HS-27A (cell line): ENCODE measurements around the gene KRTAP19-1.
"Not testable (repeated sequence)": the region's sequence is repeated elsewhere in the genome, so short reads cannot be mapped to it uniquely, and the experiment has no call there.

Source experiments
- DNase-seq: peaks from one replicate; pipeline ENCODE4 v3.0.0-alpha.2; 2012; ENCODE audit warnings: low read depth, missing footprints

Gene KRTAP19-1

GRCh38 chr21:30480145-30480544 lies at the start of gene KRTAP19-1:
KRTAP19-1 (minus strand) TSS chr21:30480367; CDS start chr21:30480317, 50 bp downstream.
- no peak for DNase-seq

- no peak for DNase-seq
Observed at GRCh38 chr21:30518876-30519275, 38.7 kb upstream of the KRTAP19-1 start.

- no peak for DNase-seq
Observed at GRCh38 chr21:30515681-30516080, 35.5 kb upstream of the KRTAP19-1 start.

GRCh38 chr21:30505621-30506205 lies 25.5 kb upstream of the KRTAP19-1 start:
- DNase-seq: not testable (repeated sequence)

- no peak for DNase-seq
Observed at GRCh38 chr21:30502041-30502440, 21.9 kb upstream of the KRTAP19-1 start, which contains the start of gene KRTAP19-5. KRTAP19-5 (minus strand) TSS chr21:30502141; CDS start chr21:30502090, 51 bp downstream.

- no peak for DNase-seq
Observed at GRCh38 chr21:30497065-30497464, 16.9 kb upstream of the KRTAP19-1 start, which contains the start of gene KRTAP19-4. KRTAP19-4 (minus strand) TSS chr21:30497165; CDS start chr21:30497110, 55 bp downstream.

- DNase-seq: no peak
Observed at GRCh38 chr21:30491963-30492428, 11.8 kb upstream of the KRTAP19-1 start, which contains the start of gene KRTAP19-3. KRTAP19-3 (minus strand) TSS chr21:30492013; CDS start chr21:30491957, 56 bp downstream.

GRCh38 chr21:30487336-30487735 lies 7.2 kb upstream of the KRTAP19-1 start, which contains the start of gene KRTAP19-2:
KRTAP19-2 (minus strand) TSS chr21:30487436; CDS start chr21:30487348, 88 bp downstream.
- DNase-seq: no peak

GRCh38 chr21:30486180-30486579 lies 6.0 kb upstream of the KRTAP19-1 start:
- DNase-seq: no peak

- DNase-seq: no peak
Observed at GRCh38 chr21:30482130-30482529, 2.0 kb upstream of the KRTAP19-1 start.

- no peak for DNase-seq
Observed at GRCh38 chr21:30479259-30479658, 908 bp downstream of the KRTAP19-1 start.

GRCh38 chr21:30478004-30478403 lies 2.2 kb downstream of the KRTAP19-1 start:
- DNase-seq: no peak

- DNase-seq: no peak
Observed at GRCh38 chr21:30468900-30469714, 11.1 kb downstream of the KRTAP19-1 start.

GRCh38 chr21:30463713-30464112 lies 16.5 kb downstream of the KRTAP19-1 start:
- DNase-seq: no peak

- DNase-seq: no peak
Observed at GRCh38 chr21:30448514-30448913, 31.7 kb downstream of the KRTAP19-1 start.

- no peak for DNase-seq
Observed at GRCh38 chr21:30447056-30447455, 33.1 kb downstream of the KRTAP19-1 start.

- DNase-seq: no peak
Observed at GRCh38 chr21:30444204-30444603, 36.0 kb downstream of the KRTAP19-1 start.

- DNase-seq: no peak
Observed at GRCh38 chr21:30443226-30443625, 36.9 kb downstream of the KRTAP19-1 start.

- DNase-seq: no peak
Observed at GRCh38 chr21:30439975-30440374, 40.2 kb downstream of the KRTAP19-1 start, which contains the start of gene KRTAP15-1. KRTAP15-1 (plus strand) TSS chr21:30440275; CDS start chr21:30440328, 53 bp downstream.

GRCh38 chr21:30437010-30437565 lies 43.1 kb downstream of the KRTAP19-1 start:
- no peak for DNase-seq

GRCh38 chr21:30434033-30434631 lies 46.0 kb downstream of the KRTAP19-1 start:
- DNase-seq: no peak

GRCh38 chr21:30430170-30430655 lies 50.0 kb downstream of the KRTAP19-1 start, which contains the start of gene KRTAP13-4:
KRTAP13-4 (plus strand) TSS chr21:30430220; CDS start chr21:30430276, 56 bp downstream.
- DNase-seq: no peak
